Measurements from ENCODE around the gene KRTAP19-7.

- TF ChIP-seq, protein P1, sequence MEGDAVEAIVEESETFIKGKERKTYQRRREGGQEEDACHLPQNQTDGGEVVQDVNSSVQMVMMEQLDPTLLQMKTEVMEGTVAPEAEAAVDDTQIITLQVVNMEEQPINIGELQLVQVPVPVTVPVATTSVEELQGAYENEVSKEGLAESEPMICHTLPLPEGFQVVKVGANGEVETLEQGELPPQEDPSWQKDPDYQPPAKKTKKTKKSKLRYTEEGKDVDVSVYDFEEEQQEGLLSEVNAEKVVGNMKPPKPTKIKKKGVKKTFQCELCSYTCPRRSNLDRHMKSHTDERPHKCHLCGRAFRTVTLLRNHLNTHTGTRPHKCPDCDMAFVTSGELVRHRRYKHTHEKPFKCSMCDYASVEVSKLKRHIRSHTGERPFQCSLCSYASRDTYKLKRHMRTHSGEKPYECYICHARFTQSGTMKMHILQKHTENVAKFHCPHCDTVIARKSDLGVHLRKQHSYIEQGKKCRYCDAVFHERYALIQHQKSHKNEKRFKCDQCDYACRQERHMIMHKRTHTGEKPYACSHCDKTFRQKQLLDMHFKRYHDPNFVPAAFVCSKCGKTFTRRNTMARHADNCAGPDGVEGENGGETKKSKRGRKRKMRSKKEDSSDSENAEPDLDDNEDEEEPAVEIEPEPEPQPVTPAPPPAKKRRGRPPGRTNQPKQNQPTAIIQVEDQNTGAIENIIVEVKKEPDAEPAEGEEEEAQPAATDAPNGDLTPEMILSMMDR (optimal IDR thresholded peaks at IDR 0.05 in 1 of 3, IDR thresholded peaks at IDR 0.05 in 1 of 3, conservative IDR thresholded peaks at IDR 0.05 in 1 of 3; ENCODE audit: extremely low read depth in 1 of 3, insufficient read depth in 2 of 3, low read length in 3 of 3) = no peak
- no peak for TF ChIP-seq EZH2 (IDR thresholded peaks at IDR 0.05; ENCODE audit: low read length)
These were observed 31.0 kb upstream of the KRTAP19-7 start, which contains the start of gene KRTAP6-3 for GRCh38 chr21:30592140-30592539.

All from keratinocyte (primary cell).